ENCODE measurements around the gene MRPS27.

DNA sequence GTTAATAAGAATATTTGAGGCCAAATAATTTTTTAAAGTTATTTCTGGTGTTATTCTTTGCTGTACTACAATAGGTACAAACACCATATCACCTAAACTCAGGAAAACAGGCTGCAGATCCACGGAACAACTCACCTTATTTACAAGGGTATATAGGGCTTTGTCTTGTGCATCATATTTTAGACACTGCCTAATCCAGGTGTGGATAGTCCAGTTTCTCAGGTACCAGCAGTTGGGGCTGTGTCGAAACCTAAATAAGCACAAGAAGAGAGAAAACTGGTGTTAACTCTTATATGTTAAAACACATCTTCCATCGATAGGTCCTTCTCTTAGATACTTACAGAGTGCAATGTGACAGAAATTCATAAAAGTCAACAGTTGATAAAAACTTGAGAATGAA, 82.2 kb downstream of the MRPS27 start:
- TF ChIP-seq, protein P1, sequence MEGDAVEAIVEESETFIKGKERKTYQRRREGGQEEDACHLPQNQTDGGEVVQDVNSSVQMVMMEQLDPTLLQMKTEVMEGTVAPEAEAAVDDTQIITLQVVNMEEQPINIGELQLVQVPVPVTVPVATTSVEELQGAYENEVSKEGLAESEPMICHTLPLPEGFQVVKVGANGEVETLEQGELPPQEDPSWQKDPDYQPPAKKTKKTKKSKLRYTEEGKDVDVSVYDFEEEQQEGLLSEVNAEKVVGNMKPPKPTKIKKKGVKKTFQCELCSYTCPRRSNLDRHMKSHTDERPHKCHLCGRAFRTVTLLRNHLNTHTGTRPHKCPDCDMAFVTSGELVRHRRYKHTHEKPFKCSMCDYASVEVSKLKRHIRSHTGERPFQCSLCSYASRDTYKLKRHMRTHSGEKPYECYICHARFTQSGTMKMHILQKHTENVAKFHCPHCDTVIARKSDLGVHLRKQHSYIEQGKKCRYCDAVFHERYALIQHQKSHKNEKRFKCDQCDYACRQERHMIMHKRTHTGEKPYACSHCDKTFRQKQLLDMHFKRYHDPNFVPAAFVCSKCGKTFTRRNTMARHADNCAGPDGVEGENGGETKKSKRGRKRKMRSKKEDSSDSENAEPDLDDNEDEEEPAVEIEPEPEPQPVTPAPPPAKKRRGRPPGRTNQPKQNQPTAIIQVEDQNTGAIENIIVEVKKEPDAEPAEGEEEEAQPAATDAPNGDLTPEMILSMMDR (IDR thresholded peaks at IDR 0.05 in 4 of 5, conservative IDR thresholded peaks at IDR 0.05 in 1 of 5), result no peak
- TF ChIP-seq POLR2A (IDR thresholded peaks at IDR 0.05), result no peak
